ENCODE data around the gene SIRPA.

Gene SIRPA

GRCh38 chr20:1987826-1988225, 92.6 kb downstream of the SIRPA start:
- DNase-seq (ENCODE audit: low read depth in 2 of 2) = no peak
